Mesenchymal stem cell (in vitro differentiated cells and primary cell): ENCODE measurements around the gene ADAMTS7.

Source experiments
- DNase-seq: peaks from one replicate; pipeline ENCODE4 v3.0.0-alpha.2; 2013
- H2AFZ ChIP-seq: one replicate; pipeline ENCODE4 v1.6.1; 2013; ENCODE audit warnings: low read depth, mild to moderate bottlenecking, control low read depth, inconsistent platforms, low read length, moderate library complexity
- H2AK5ac ChIP-seq: 2 replicates; pipeline ENCODE4 v1.6.1; 2013; ENCODE audit warnings: low read length, moderate library complexity, mild to moderate bottlenecking, inconsistent platforms; ENCODE audit not compliant: severe bottlenecking
- H2BK120ac ChIP-seq: one replicate; pipeline ENCODE4 v1.6.1; 2013; ENCODE audit warnings: low read depth, mild to moderate bottlenecking, inconsistent platforms, low read length, moderate library complexity
- H2BK12ac ChIP-seq, 2 experiments: one replicate each; pipeline ENCODE4 v1.6.1; 2013; ENCODE audit warnings: inconsistent platforms in 2 of 2, low read length in 2 of 2, mild to moderate bottlenecking in 2 of 2, moderate library complexity in 2 of 2, control low read depth in 1 of 2
- H2BK15ac ChIP-seq: one replicate; pipeline ENCODE4 v1.6.1; 2013; ENCODE audit warnings: mild to moderate bottlenecking, low read depth, inconsistent platforms; ENCODE audit not compliant: poor library complexity, severe bottlenecking
- H2BK5ac ChIP-seq: 2 replicates; pipeline ENCODE4 v1.6.1; 2013; ENCODE audit warnings: low read depth, mild to moderate bottlenecking, low read length, control low read depth, inconsistent platforms; ENCODE audit not compliant: poor library complexity, severe bottlenecking
- H3K14ac ChIP-seq, 2 experiments: one replicate each; pipeline ENCODE4 v1.6.1; 2013; ENCODE audit warnings: inconsistent platforms in 2 of 2, low read length in 2 of 2, control low read depth in 1 of 2, mild to moderate bottlenecking in 1 of 2, moderate library complexity in 1 of 2
- H3K18ac ChIP-seq, 2 experiments: one replicate each; pipeline ENCODE4 v1.6.1; 2013; ENCODE audit warnings: inconsistent platforms in 2 of 2, low read length in 2 of 2, control low read depth in 1 of 2, low read depth in 1 of 2, mild to moderate bottlenecking in 1 of 2
- H3K23ac ChIP-seq, 2 experiments: one replicate each; pipeline ENCODE4 v1.6.1; 2013; ENCODE audit warnings: inconsistent platforms in 2 of 2, low read length in 2 of 2, mild to moderate bottlenecking in 2 of 2, moderate library complexity in 2 of 2, control low read depth in 1 of 2
- H3K27ac ChIP-seq: 2 replicates; pipeline ENCODE4 v1.5.1; 2013; ENCODE audit warnings: mild to moderate bottlenecking, moderate library complexity, low read length, control low read depth, inconsistent platforms; ENCODE audit not compliant: poor library complexity, severe bottlenecking
- H3K27me3 ChIP-seq, 2 experiments: 2 replicates each; pipeline versions ENCODE4 v1.6.1 to v1.7.0; 2013; ENCODE audit warnings: low read length in 2 of 2, mild to moderate bottlenecking in 2 of 2, moderate library complexity in 2 of 2, control low read depth in 1 of 2, inconsistent platforms in 1 of 2; ENCODE audit not compliant: control insufficient read depth in 1 of 2, insufficient read depth in 1 of 2
- H3K36me3 ChIP-seq, 2 experiments: 2 replicates each; pipeline versions ENCODE4 v1.6.1 to v1.7.0; 2013; ENCODE audit warnings: low read length in 2 of 2, control low read depth in 1 of 2, inconsistent platforms in 1 of 2, low read depth in 1 of 2, mild to moderate bottlenecking in 1 of 2; ENCODE audit not compliant: insufficient read depth in 2 of 2, control insufficient read depth in 1 of 2
- H3K4ac ChIP-seq, 2 experiments: one replicate each; pipeline ENCODE4 v1.6.1; 2013; ENCODE audit warnings: inconsistent platforms in 2 of 2, low read length in 2 of 2, mild to moderate bottlenecking in 2 of 2, moderate library complexity in 2 of 2, control low read depth in 1 of 2, low read depth in 1 of 2
- H3K4me1 ChIP-seq: 2 replicates; pipeline ENCODE4 v1.6.1; 2013; ENCODE audit warnings: low read depth, low read length, control low read depth; ENCODE audit not compliant: control insufficient read depth, insufficient read depth
- H3K4me2 ChIP-seq: 2 replicates; pipeline ENCODE4 v1.6.1; 2013; ENCODE audit warnings: low read length, mild to moderate bottlenecking, inconsistent platforms; ENCODE audit not compliant: poor library complexity, severe bottlenecking
- H3K4me3 ChIP-seq, 2 experiments: 2 replicates each; pipeline versions ENCODE4 v1.5.1 to v1.7.0; 2013; ENCODE audit warnings: low read length in 2 of 2, mild to moderate bottlenecking in 2 of 2, control low read depth in 1 of 2, low read depth in 1 of 2; ENCODE audit not compliant: insufficient read depth in 1 of 2
- H3K79me1 ChIP-seq: replicated peaks from 2 replicates; pipeline ENCODE4 v1.6.1; 2013; ENCODE audit warnings: mild to moderate bottlenecking, control low read depth, low read length, inconsistent platforms; ENCODE audit not compliant: poor library complexity, severe bottlenecking
- H3K9ac ChIP-seq: 2 replicates; pipeline ENCODE4 v1.7.0; 2013; ENCODE audit warnings: mild to moderate bottlenecking, low read length, moderate library complexity
- H3K9me3 ChIP-seq: 2 replicates; pipeline ENCODE4 v1.7.0; 2013; ENCODE audit warnings: mild to moderate bottlenecking, low read length; ENCODE audit not compliant: control insufficient read depth
- H4K8ac ChIP-seq: one replicate; pipeline ENCODE4 v1.6.1; 2013; ENCODE audit warnings: inconsistent platforms, mild to moderate bottlenecking, low read length, moderate library complexity
- H4K91ac ChIP-seq: one replicate; pipeline ENCODE4 v1.6.1; 2013; ENCODE audit warnings: mild to moderate bottlenecking, low read length, inconsistent platforms
- WGBS: methylation state at CpG from one replicate; pipeline ENCODE4 v1.1.7; 2013; ENCODE audit warnings: mixed read lengths; 5-methylcytosine and 5-hydroxymethylcytosine counted together

The ADAMTS7 gene

DNA sequence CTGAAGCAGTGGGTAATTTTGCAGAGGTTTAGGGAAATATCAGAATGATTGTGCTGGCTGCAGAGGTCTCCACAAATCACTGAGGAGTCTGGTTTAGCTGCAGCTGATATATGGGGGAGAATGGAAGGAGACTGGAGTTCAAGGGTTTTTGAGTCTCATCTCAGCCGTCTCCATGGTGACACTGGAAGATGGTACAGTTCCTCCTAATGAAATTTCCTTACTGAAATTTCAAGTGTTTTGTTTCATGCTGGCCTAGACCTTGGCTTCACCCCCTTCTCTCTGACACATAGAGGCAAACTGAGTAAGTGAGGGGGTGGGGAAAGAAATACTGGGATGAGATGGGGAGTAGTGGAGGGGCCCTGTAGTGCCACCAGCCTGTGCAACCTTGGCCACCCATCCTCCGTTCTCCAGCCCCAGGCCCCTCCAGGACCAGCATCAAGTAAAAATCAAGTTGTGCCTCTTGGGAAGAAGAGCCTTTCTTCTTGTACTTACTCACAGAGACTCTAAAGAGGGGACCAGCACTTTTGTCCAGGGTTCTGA is 43.6 kb upstream of the ADAMTS7 start:
- Histone ChIP-seq H3K9me3 (no peaks in the 10 kb centered on the region), H3K4me2 (no peak overlapping the region), H3K4ac (no peak overlapping the region), H3K23ac (no peak overlapping the region), H2AFZ (no peak overlapping the region), H4K91ac (no peak overlapping the region), H2AK5ac (no peak overlapping the region), H2BK5ac (no peak overlapping the region), H3K14ac (no peak overlapping the region), H2BK120ac (no peak overlapping the region), H2BK12ac (no peak overlapping the region), H3K4me1 (peaks cover 2% of the 10 kb centered on the region), H3K9ac (no peak overlapping the region), H3K27me3 (no peaks in the 10 kb centered on the region), H3K27ac (no peak overlapping the region), H3K4me3 (no peak overlapping the region), H3K79me1 (no peaks in the 10 kb centered on the region), H3K18ac (no peak overlapping the region), H3K36me3 (no peaks in the 10 kb centered on the region), H4K8ac (no peak overlapping the region), H2BK15ac (no peak overlapping the region)
- 86% methylated on average over 1 of the region's 2 CpGs for WGBS
- no peak for DNase-seq

DNA sequence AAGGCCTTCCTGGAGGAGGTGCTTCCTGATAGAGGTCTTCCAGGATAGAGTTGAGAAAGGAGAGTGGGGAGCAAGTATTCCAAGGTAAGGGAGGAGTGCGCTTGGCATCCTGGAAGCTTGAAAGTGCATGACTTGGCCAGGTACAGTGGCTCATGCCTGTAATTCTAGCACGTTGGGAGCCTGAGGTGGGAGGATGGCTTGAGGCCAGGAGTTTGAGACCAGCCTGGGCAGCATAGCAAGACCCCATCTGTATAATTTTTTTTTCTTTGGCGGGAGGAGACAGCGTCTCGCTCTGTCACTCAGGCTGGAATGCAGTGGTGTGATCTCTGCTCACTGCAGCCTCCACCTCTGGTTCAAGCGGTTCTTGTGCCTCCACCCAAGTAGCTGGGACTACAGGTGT is 42.2 kb upstream of the ADAMTS7 start:
- Histone ChIP-seq H2BK5ac (no peak overlapping the region), H3K27me3 (no peaks in the 10 kb centered on the region), H2BK120ac (no peak overlapping the region), H3K4me2 (no peak overlapping the region), H3K18ac (no peak overlapping the region), H2BK15ac (no peak overlapping the region), H3K4me1 (peaks cover 2% of the 10 kb centered on the region), H3K4ac (no peak overlapping the region), H3K14ac (no peak overlapping the region), H2AK5ac (no peak overlapping the region), H3K9me3 (no peaks in the 10 kb centered on the region), H3K79me1 (no peaks in the 10 kb centered on the region), H3K27ac (no peak overlapping the region), H2AFZ (no peak overlapping the region), H2BK12ac (no peak overlapping the region), H4K91ac (no peak overlapping the region), H3K23ac (no peak overlapping the region), H3K9ac (no peak overlapping the region), H3K36me3 (no peaks in the 10 kb centered on the region), H3K4me3 (no peak overlapping the region), H4K8ac (no peak overlapping the region)
- DNase-seq: no peak
- 92% methylated on average over 6 of the region's 6 CpGs for WGBS

DNA sequence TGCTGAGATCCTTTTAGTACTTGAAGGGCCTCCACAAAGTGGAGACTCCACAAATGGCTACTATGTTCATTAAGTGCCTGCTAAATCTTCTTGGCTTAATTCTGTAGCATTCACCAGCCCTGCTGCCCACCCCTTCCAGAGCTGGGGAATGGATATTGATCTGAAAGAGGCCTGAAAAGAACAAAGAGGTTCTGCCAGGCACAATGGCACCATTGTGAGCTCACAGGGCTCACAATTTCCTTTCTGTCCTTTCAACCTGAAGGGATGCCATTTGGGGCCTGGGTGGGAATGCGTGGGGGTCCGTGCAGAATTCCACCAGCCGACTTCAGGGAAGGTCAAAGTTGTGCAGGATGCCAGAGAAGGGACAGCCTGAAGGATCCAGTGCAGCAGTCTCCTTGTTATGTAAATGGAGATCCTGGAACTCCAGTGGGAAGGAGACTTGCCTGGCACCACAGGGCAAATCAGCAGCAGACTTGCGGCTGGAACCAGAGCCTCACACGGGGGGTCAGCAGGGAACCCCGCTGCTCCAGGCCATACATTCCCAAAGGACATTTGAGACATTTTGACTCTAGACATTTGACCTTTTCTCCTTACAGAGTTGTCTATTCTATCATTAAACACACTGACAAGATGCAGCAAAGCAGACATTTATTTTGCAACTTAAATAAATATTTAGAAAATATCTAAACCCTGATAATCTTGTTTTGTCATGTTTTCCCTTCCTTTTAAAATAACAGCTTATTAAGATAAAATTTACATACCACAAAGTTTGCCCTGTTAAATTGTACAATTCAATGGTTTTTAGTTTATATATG is 39.9 kb upstream of the ADAMTS7 start:
- no peak overlapping the region for H4K91ac ChIP-seq
- H3K4me1 ChIP-seq: peaks cover 2% of the 10 kb centered on the region
- no peak overlapping the region for H4K8ac ChIP-seq
- H3K9ac ChIP-seq: no peak overlapping the region
- peak; percentile 29 for DNase-seq
- no peak overlapping the region for H3K4ac ChIP-seq
- H2AK5ac ChIP-seq: no peak overlapping the region
- no peak overlapping the region for H3K23ac ChIP-seq
- 43% methylated on average over 6 of the region's 6 CpGs for WGBS
- H2BK12ac ChIP-seq: no peak overlapping the region
- no peak overlapping the region for H3K4me2 ChIP-seq
- no peak overlapping the region for H3K27ac ChIP-seq
- H3K4me3 ChIP-seq: no peak overlapping the region
- no peak overlapping the region for H2BK5ac ChIP-seq
- no peaks in the 10 kb centered on the region for H3K27me3 ChIP-seq
- H2BK120ac ChIP-seq: no peak overlapping the region
- no peak overlapping the region for H2BK15ac ChIP-seq
- no peaks in the 10 kb centered on the region for H3K9me3 ChIP-seq
- peak overlapping the region in 1 of 2 experiments; percentile 30 for H3K18ac ChIP-seq
- H3K36me3 ChIP-seq: no peaks in the 10 kb centered on the region
- H3K14ac ChIP-seq: peak overlapping the region in 1 of 2 experiments; percentile 20
- no peak overlapping the region for H2AFZ ChIP-seq
- no peaks in the 10 kb centered on the region for H3K79me1 ChIP-seq

DNA sequence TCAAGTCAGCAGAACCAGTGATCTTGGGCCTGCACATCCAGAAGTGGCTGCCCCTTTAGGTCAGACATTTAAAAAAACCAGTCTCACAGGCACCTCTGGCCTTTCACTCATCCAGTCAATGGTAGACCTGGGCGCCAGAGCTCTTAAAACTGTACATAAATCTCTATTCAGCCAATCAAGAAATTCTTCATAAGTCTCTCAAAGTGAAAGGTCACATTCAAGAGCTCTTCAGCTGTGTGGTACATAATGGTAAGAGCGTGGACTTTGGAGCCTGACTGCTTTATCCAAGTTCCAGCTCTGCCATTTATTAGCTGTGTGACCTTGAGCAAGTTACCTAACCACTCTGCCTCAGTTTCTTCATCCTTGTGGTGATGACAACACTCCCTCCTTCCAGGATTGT is 39.1 kb upstream of the ADAMTS7 start:
- H3K18ac ChIP-seq: no peak overlapping the region
- H3K23ac ChIP-seq: no peak overlapping the region
- no peak overlapping the region for H2AFZ ChIP-seq
- H2BK5ac ChIP-seq: no peak overlapping the region
- DNase-seq: no peak
- no peak overlapping the region for H2BK12ac ChIP-seq
- H4K8ac ChIP-seq: no peak overlapping the region
- H3K4me2 ChIP-seq: no peak overlapping the region
- H3K27me3 ChIP-seq: no peaks in the 10 kb centered on the region
- H3K27ac ChIP-seq: no peak overlapping the region
- H3K9me3 ChIP-seq: no peaks in the 10 kb centered on the region
- H2BK120ac ChIP-seq: no peak overlapping the region
- H3K4ac ChIP-seq: no peak overlapping the region
- no peak overlapping the region for H3K9ac ChIP-seq
- H3K14ac ChIP-seq: no peak overlapping the region
- no peak overlapping the region for H2BK15ac ChIP-seq
- H2AK5ac ChIP-seq: no peak overlapping the region
- peaks cover 2% of the 10 kb centered on the region for H3K4me1 ChIP-seq
- WGBS: 73% methylated on average over 2 of the region's 2 CpGs
- no peaks in the 10 kb centered on the region for H3K79me1 ChIP-seq
- H3K36me3 ChIP-seq: no peaks in the 10 kb centered on the region
- H3K4me3 ChIP-seq: no peak overlapping the region
- no peak overlapping the region for H4K91ac ChIP-seq
